NCI-H1930 (cell line): Measurements from ENCODE around the gene PTPRG.
A peak's percentile ranks its signal among the peaks of the same experiment; 100 is the strongest.

Source experiments
- DNase-seq, 2 experiments: peaks; one replicate each; lab custom pipeline; 2025; lab: John Stamatoyannopoulos, UW

The PTPRG gene

DNA sequence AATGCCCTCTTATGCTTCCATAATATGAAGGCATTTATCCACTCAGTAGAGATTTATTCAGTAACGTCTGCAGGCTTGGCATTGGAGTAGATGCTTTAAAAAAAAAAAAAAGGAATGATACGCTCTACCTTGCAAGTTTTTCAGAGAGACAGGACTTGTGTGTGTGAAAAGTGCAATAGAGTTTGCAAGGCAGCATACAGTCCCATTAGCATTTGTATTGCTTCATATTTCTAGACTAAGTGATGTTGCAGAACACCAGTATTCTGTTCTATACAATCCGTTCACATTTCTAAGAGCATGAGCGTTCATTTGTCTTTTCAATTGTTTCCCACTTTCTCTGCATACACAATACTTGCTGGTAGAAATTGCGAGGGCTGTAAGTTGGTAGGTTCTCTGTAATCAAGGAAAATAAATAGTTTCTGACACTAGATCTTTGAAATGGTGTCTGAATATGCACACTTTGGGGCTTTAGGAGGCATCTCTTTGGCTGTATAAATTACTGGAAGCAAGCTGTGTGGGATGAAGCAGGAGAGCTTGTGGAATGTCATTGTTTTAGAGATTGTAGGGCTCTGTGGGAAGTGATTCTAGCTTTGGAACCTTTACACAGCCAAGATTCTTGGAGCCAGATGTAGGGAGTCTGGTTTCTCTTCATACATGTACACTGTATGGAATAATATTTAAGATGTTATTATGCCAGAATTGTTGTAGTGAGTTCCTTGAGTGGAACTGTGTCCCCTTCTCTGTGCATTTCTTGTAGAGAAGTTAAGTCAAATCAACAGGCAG, 549.3 kb downstream of the PTPRG start:
- no peak for DNase-seq

DNA sequence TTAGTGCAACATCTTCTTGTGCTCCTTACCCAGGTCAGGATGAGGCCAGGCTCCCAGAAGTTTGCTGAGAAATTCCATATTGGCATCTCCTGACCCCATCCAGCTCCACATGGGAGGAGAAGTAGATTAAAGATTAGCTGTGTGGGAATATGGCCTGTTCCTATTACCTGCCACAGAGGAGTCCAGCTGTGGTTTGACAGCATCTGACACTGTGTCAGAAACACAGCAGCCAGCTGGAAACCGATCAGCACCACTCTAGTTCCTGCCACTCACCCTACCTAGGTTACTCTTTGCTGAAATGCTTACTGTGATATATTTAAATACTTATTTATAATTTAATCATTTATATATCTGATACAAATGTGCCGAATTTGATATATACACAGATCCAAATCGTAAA, 551.7 kb downstream of the PTPRG start:
- no peak for DNase-seq

- DNase-seq, result no peak
These were observed 553.4 kb downstream of the PTPRG start for GRCh38 chr3:62114763-62115162.

GRCh38 chr3:62117903-62118548, 556.7 kb downstream of the PTPRG start:
- DNase-seq, result no peak

GRCh38 chr3:62119139-62119538, 557.8 kb downstream of the PTPRG start:
- DNase-seq, result no peak

DNA sequence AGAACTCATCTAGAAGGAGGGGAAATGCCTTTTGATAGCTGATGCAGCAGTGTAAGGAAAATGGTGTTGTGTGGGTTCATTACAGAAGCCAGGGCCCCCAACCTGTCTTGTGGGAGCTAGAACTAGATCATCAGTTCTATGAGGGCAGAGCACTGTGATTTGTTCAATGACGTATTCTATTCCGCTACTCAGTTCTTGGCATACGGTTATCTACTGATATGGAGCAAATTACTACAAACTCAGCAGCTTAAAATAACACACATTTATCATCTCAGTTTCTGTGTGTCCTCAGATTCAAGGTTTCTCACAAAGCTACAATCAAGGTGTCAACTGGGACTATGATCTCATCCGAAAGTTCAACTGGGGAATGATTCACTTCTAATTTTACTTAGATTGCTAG, 561.4 kb downstream of the PTPRG start:
- no peak for DNase-seq

GRCh38 chr3:62125380-62125779, 564.0 kb downstream of the PTPRG start:
- DNase-seq, result no peak

- DNase-seq, result no peak
These were observed 565.7 kb downstream of the PTPRG start for GRCh38 chr3:62127116-62127515.

- no peak for DNase-seq
These were observed 566.7 kb downstream of the PTPRG start for GRCh38 chr3:62128051-62128450.

DNA sequence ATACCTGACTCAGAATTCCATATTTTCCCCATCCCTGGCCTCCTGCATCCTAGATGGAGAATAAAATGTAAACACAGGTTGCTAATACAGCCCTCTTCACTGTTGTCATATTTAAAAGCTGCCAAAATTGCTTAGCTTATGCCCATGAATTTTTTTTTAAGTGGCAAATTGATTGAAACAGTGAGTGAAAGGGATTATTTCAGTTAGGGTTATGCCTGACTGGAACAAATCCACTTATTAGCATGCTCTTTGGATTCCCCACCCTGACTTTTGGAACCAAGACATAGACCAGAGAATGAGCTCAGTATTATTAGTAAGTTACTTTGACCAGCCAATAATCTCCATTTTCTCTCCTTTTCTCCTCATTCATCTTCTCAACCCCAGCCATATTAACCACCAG, 567.3 kb downstream of the PTPRG start:
- DNase-seq, result no peak

GRCh38 chr3:62131050-62131449, 569.7 kb downstream of the PTPRG start:
- DNase-seq, result no peak

- peak in 1 of 2 experiments; percentile 15 for DNase-seq
These were observed 570.2 kb downstream of the PTPRG start for GRCh38 chr3:62131620-62132019.

DNA sequence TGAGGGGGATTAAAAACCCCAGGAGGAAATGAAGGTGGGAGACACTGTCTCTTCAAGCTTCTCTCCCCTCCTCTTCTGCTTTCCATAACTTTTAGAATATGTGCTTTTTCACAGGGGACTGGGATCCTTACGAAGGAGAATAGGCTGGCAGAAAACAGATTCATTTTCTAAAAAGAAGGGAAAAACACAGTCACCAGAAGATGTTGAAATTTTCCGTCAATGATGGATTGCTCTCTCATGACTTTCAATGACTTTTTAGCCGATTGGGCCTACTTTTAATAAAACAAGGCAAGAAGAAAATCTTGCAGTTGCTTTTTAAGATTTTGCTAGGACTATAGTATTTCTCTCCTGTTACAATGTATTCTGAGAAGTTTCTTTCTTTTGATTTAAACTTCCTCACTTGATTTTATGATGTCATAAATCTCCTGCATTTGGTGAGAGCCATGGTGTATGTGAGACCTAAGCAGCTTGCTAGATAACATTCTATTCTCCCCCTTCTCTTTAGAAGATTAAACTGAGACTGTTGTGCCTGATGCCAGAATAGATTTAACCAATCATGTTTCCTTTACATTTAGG, 570.7 kb downstream of the PTPRG start:
- DNase-seq, result no peak

DNA sequence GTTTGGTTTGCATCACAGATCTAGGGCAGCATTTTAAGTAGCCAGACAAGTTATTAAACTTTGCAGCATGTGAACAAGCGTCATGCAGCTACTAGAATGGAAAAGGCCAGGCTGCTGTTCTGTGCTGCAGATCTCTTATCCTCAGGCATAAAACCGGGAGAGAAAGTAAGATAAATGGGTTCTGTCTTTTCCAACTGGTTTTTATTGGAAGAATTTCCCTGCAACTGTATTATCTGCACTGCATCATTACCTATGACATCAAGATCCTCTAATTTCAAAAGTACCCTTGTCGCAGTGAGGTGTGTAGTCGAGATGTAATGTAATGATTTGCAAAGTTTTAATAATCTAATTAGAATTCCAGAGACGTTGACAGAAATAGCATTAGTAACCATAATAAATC, 571.6 kb downstream of the PTPRG start:
- DNase-seq, result no peak

DNA sequence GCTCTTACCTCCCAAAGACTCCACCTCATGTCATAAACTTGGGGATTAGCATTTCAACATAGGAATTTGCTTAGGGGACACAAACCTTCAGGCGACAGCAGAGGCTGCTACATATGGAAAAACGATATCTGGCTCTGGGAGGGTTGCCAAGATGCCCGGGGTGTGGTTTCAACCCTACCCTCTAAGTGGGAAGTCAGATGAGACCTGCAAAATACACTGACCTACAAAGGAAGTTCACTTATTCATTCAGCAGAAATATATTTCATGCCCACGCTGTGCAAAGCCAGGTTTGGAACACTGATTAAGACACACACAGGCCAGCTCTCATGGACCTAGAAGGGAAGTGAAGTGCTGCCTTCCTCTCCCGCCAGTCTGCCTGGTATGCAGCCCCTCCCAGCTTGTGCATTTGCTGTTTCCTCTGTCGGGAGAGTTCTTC, 572.7 kb downstream of the PTPRG start:
- no peak for DNase-seq

GRCh38 chr3:62135741-62136140, 574.4 kb downstream of the PTPRG start:
- no peak for DNase-seq

DNA sequence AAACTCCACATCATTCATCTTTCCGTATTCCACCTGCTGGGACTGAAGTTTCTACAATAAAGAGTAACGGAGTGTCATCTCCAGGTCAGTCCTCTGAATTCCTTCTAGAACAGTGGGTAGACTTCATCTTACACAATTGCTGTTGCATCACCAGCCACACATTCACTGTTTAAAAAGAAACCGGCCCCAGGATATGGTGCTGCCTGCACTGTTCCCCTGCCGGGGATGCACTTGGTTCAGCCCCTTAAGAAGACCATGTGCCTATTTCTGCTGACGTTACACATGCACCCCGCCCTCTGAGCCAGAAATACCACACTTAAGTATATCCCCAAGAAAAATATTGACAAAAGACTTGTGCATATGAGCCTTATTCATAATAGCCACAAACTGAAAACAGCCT, 578.6 kb downstream of the PTPRG start:
- DNase-seq, result no peak

GRCh38 chr3:62142331-62143085, 581.1 kb downstream of the PTPRG start:
- DNase-seq, result no peak

- peak in 1 of 2 experiments; percentile 34 for DNase-seq
These were observed 582.6 kb downstream of the PTPRG start for GRCh38 chr3:62143843-62144450.

DNA sequence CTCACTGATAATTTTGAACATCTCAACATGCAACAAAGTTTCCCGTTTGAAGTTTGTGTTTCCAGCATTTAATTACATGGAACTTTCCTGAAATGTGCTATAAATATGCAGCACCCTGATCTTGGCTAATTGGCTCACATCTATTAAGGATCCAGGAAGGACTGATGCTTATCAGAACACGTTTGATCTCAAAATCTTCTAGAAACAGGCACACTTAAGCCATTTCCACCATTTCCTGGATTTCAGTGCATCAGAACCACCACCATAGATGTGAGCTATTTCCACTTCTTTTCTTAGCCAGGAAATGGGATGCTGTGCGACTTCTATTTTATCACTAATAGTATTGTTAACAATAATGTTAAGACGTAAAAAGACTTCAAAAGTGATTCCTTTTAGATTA, 583.1 kb downstream of the PTPRG start:
- DNase-seq, result no peak

GRCh38 chr3:62145086-62145757, 583.9 kb downstream of the PTPRG start:
- DNase-seq, result no peak

- DNase-seq, result no peak
These were observed 588.2 kb downstream of the PTPRG start for GRCh38 chr3:62149539-62149938.
